Liver (tissue), 9 donors: ENCODE results near the gene MED22. TPM values are rescaled to one million over a fixed set of nuclear protein-coding genes. Genes with fewer than 3 reads are reported as not detected.

Experiments used
- DNase-seq: peaks from one replicate; pipeline ENCODE4 v3.0.0-alpha.2; 2017; ENCODE audit warnings: low spot score
- H3K27ac ChIP-seq, 2 donors: one replicate each; pipeline ENCODE4 v1.7.0; 2013; ENCODE audit warnings: inconsistent platforms in 2 of 2, low read length in 2 of 2, control low read depth in 1 of 2, low read depth in 1 of 2, mild to moderate bottlenecking in 1 of 2
- H3K27me3 ChIP-seq, 4 donors: one replicate each; pipeline versions ENCODE4 v1.6.1 to v1.7.0; 2013; ENCODE audit warnings: low read length in 3 of 4, inconsistent platforms in 1 of 4, mild to moderate bottlenecking in 1 of 4, moderate library complexity in 1 of 4; ENCODE audit not compliant: control insufficient read depth in 4 of 4, insufficient read depth in 4 of 4
- H3K36me3 ChIP-seq, 4 donors: one replicate each; pipeline versions ENCODE4 v1.6.1 to v1.7.0; 2013; ENCODE audit warnings: low read length in 3 of 4, mild to moderate bottlenecking in 3 of 4, low read depth in 1 of 4, moderate library complexity in 1 of 4; ENCODE audit not compliant: control insufficient read depth in 4 of 4, insufficient read depth in 3 of 4
- H3K4me1 ChIP-seq, 4 donors: one replicate each; pipeline versions ENCODE4 v1.6.1 to v1.7.0; 2013; ENCODE audit warnings: low read length in 3 of 4, mild to moderate bottlenecking in 3 of 4, moderate library complexity in 1 of 4; ENCODE audit not compliant: control insufficient read depth in 4 of 4, insufficient read depth in 4 of 4
- H3K4me3 ChIP-seq, 3 donors: one replicate each; pipeline versions ENCODE4 v1.6.1 to v1.7.0; 2013; ENCODE audit warnings: low read length in 3 of 3, control low read depth in 1 of 3, low read depth in 1 of 3, mild to moderate bottlenecking in 1 of 3
- H3K9ac ChIP-seq, 2 donors: one replicate each; pipeline ENCODE4 v1.7.0; 2013; ENCODE audit warnings: low read length in 2 of 2, mild to moderate bottlenecking in 2 of 2, moderate library complexity in 2 of 2, control low read depth in 1 of 2, low read depth in 1 of 2
- H3K9me3 ChIP-seq, 4 donors: one replicate each; pipeline versions ENCODE4 v1.6.1 to v1.7.0; 2013; ENCODE audit warnings: low read length in 3 of 4; ENCODE audit not compliant: control insufficient read depth in 4 of 4
- ATF3 ChIP-seq: IDR thresholded peaks from 2 replicates; pipeline ENCODE4 v1.6.1; 2016; ENCODE audit warnings: antibody characterized with exemption
- CTCF ChIP-seq: fragments of 150-350 bp; IDR thresholded peaks from 2 replicates; pipeline ENCODE4 v1.5.1; 2017; ENCODE audit warnings: improper control_type of control experiment, low read depth, low read length; ENCODE audit not compliant: missing input control
- EGR1 ChIP-seq, 2 donors: IDR thresholded peaks; 2 replicates each; pipeline ENCODE4 v1.6.1; 2016 to 2018; ENCODE audit warnings: antibody characterized with exemption in 2 of 2, low read depth in 2 of 2
- FOXA1 ChIP-seq: IDR thresholded peaks from 2 replicates; pipeline ENCODE4 v1.6.1; 2016; ENCODE audit warnings: antibody characterized with exemption
- FOXA2 ChIP-seq: IDR thresholded peaks from 2 replicates; pipeline ENCODE4 v1.6.1; 2016; ENCODE audit warnings: antibody characterized with exemption
- GABPA ChIP-seq, 2 donors: IDR thresholded peaks in 1 of 2; conservative IDR thresholded peaks in 1 of 2; 2 replicates each; pipeline ENCODE4 v1.6.1; 2016; ENCODE audit warnings: antibody characterized with exemption in 2 of 2, mild to moderate bottlenecking in 1 of 2, moderate library complexity in 1 of 2
- HNF4A ChIP-seq, 2 donors: conservative IDR thresholded peaks; 2 replicates each; pipeline ENCODE4 v1.6.1; 2016; ENCODE audit warnings: antibody characterized with exemption in 2 of 2, mild to moderate bottlenecking in 2 of 2
- HNF4G ChIP-seq: IDR thresholded peaks from 2 replicates; pipeline ENCODE4 v1.6.1; 2016; ENCODE audit warnings: antibody characterized with exemption
- JUND ChIP-seq, 2 donors: IDR thresholded peaks; 2 replicates each; pipeline ENCODE4 v1.6.1; 2016; ENCODE audit warnings: antibody characterized with exemption in 2 of 2
- MAX ChIP-seq: IDR thresholded peaks from 2 replicates; pipeline ENCODE4 v1.6.1; 2016; ENCODE audit warnings: antibody characterized with exemption
- NR2F2 ChIP-seq: IDR thresholded peaks from 2 replicates; pipeline ENCODE4 v1.6.1; 2016; ENCODE audit warnings: antibody characterized with exemption
- RAD21 ChIP-seq, 2 donors: IDR thresholded peaks; 2 replicates each; pipeline ENCODE4 v1.6.1; 2016; ENCODE audit warnings: antibody characterized with exemption in 2 of 2, mild to moderate bottlenecking in 2 of 2
- REST ChIP-seq: IDR thresholded peaks from 2 replicates; pipeline ENCODE4 v1.6.1; 2016; ENCODE audit warnings: antibody characterized with exemption, mild to moderate bottlenecking
- RXRA ChIP-seq, 2 donors: IDR thresholded peaks; 2 replicates each; pipeline ENCODE4 v1.6.1; 2017 to 2018; ENCODE audit warnings: antibody characterized with exemption in 2 of 2, mild to moderate bottlenecking in 1 of 2
- SP1 ChIP-seq: IDR thresholded peaks from 2 replicates; pipeline ENCODE4 v1.6.1; 2018; ENCODE audit warnings: antibody characterized with exemption, mild to moderate bottlenecking
- TAF1 ChIP-seq: conservative IDR thresholded peaks from 2 replicates; pipeline ENCODE4 v1.6.1; 2016; ENCODE audit warnings: antibody characterized with exemption, mild to moderate bottlenecking
- YY1 ChIP-seq: IDR thresholded peaks from 2 replicates; pipeline ENCODE4 v1.6.1; 2016; ENCODE audit warnings: antibody characterized with exemption, mild to moderate bottlenecking
- ZBTB33 ChIP-seq: IDR thresholded peaks from 2 replicates; pipeline ENCODE4 v1.6.1; 2016; ENCODE audit warnings: antibody characterized with exemption
- WGBS: extraction: QIAGEN DNeasy Blood & Tissue Kit; methylation state at CpG from one replicate; pipeline ENCODE4 v1.1.7; 2013; 5-methylcytosine and 5-hydroxymethylcytosine counted together
- polyA plus RNA-seq, 2 donors: library from polyadenylated mRNA; stranded (reverse) in 1 of 2; unstranded in 1 of 2; fragments of 200-250 nt in 1 of 2; fragments of >200 nt in 1 of 2; fragmentation: Nextera tagmentation in 1 of 2; extraction: Ambion mirVana in 1 of 2; gene quantifications; one replicate each; pipeline versions ENCODE4 v1.2.1 to v1.2.3, GENCODE V29; 2013 to 2015
- total RNA-seq, 2 donors: library from RNA; depleted of rRNA; stranded (reverse); fragments of >200 nt; gene quantifications; one replicate each; pipeline ENCODE4 v1.2.3, GENCODE V29; 2014
- donor health status: healthy.
- donor health status: healthy.
- donor health status: healthy.
- donor health status: healthy.
- donor health status: healthy.

Gene MED22
- total and polyA plus RNA-seq, 4 donors: 3.1 to 10.3 (median 9.9) TPM

GRCh38 chr9:133378408-133378962 lies 30.6 kb upstream of the MED22 start:
- no peak overlapping the region for H3K27ac ChIP-seq
- no peaks in the 10 kb centered on the region for H3K36me3 ChIP-seq
- no peak overlapping the region for H3K9ac ChIP-seq
- H3K4me1 ChIP-seq: peaks cover 0 to 19% (median 9%) of the 10 kb centered on the region in 4 donors
- H3K4me3 ChIP-seq: no peak overlapping the region
- H3K27me3 ChIP-seq: no peaks in the 10 kb centered on the region
- no peak for DNase-seq
- WGBS: 94% methylated on average over 1 of the region's 1 CpG
- TF ChIP-seq FOXA2 (no peak), REST (no peak), ATF3 (no peak), YY1 (no peak), SP1 (no peak), CTCF (no peak), TAF1 (no peak), HNF4A (conservative IDR thresholded peaks at IDR 0.05) (no peak), FOXA1 (no peak), MAX (no peak), NR2F2 (no peak), RXRA (IDR thresholded peaks at IDR 0.05) (no peak), EGR1 (IDR thresholded peaks at IDR 0.05; ENCODE audit: low read depth in 2 of 2) (no peak), RAD21 (IDR thresholded peaks at IDR 0.05) (no peak), ZBTB33 (no peak), JUND (IDR thresholded peaks at IDR 0.05) (no peak), GABPA (IDR thresholded peaks at IDR 0.05 in 1 of 2, conservative IDR thresholded peaks at IDR 0.05 in 1 of 2) (no peak), HNF4G (no peak)
- no peaks in the 10 kb centered on the region for H3K9me3 ChIP-seq
